Fibroblast of lung (primary cell): Measurements from ENCODE around the gene POLK. TPM values are rescaled to one million over a fixed set of nuclear protein-coding genes. Genes with fewer than 3 reads are reported as not detected.

Experiments used
- DNase-seq, 2 donors: peaks; one replicate each; pipeline versions ENCODE4 v3.0.0 to v3.0.0-alpha.2; 2010; ENCODE audit warnings: low read depth in 2 of 2
- H2AFZ ChIP-seq: 2 replicates; pipeline ENCODE4 v1.5.1; 2012; ENCODE audit warnings: low read length, control low read depth, inconsistent platforms
- H3K27ac ChIP-seq: 2 replicates; pipeline ENCODE4 v1.5.1; 2011; ENCODE audit warnings: low read length, control low read depth; ENCODE audit not compliant: insufficient read depth
- H3K27me3 ChIP-seq: 2 replicates; pipeline ENCODE4 v1.5.1; 2011; ENCODE audit warnings: mild to moderate bottlenecking, low read length; ENCODE audit not compliant: control insufficient read depth, insufficient read depth
- H3K36me3 ChIP-seq: 2 replicates; pipeline ENCODE4 v1.5.1; 2011; ENCODE audit warnings: low read length; ENCODE audit not compliant: control insufficient read depth, insufficient read depth
- H3K4me1 ChIP-seq: 2 replicates; pipeline ENCODE4 v1.5.1; 2011; ENCODE audit warnings: low read length; ENCODE audit not compliant: control insufficient read depth, insufficient read depth; ENCODE audit errors: extremely low read depth
- H3K4me2 ChIP-seq: 2 replicates; pipeline ENCODE4 v1.5.1; 2011; ENCODE audit warnings: low read length, control low read depth; ENCODE audit not compliant: insufficient read depth; ENCODE audit errors: extremely low read depth
- H3K4me3 ChIP-seq, 4 experiments: fragments of 200-600 bp in 1 of 4; sonication (generic) in 1 of 4; replicated peaks in 1 of 4; 2 replicates each; pipeline ENCODE4 v1.5.1; 2011 to 2016; ENCODE audit warnings: low read length in 4 of 4, low read depth in 3 of 4, mild to moderate bottlenecking in 3 of 4, control low read depth in 2 of 4, inconsistent platforms in 1 of 4, mixed read lengths in 1 of 4; ENCODE audit not compliant: insufficient read depth in 1 of 4; ENCODE audit errors: control extremely low read depth in 1 of 4
- H3K79me2 ChIP-seq: 2 replicates; pipeline ENCODE4 v1.5.1; 2012; ENCODE audit warnings: mild to moderate bottlenecking, low read length, inconsistent platforms; ENCODE audit not compliant: control insufficient read depth, insufficient read depth
- H3K9ac ChIP-seq: 2 replicates; pipeline ENCODE4 v1.5.1; 2011; ENCODE audit warnings: mild to moderate bottlenecking, low read length, control low read depth; ENCODE audit not compliant: insufficient read depth
- H3K9me3 ChIP-seq: 2 replicates; pipeline ENCODE4 v1.5.1; 2012; ENCODE audit warnings: low read depth, low read length; ENCODE audit not compliant: control insufficient read depth, insufficient read depth
- H4K20me1 ChIP-seq: 2 replicates; pipeline ENCODE4 v1.5.1; 2011; ENCODE audit warnings: low read length; ENCODE audit not compliant: control insufficient read depth, insufficient read depth; ENCODE audit errors: extremely low read depth
- CTCF ChIP-seq, 2 donors: IDR thresholded peaks in 1 of 2; conservative IDR thresholded peaks in 1 of 2; 1 replicate in 1 of 2; 2 replicates in 1 of 2; pipeline ENCODE4 v1.5.1; 2011 to 2012; ENCODE audit warnings: low read length in 2 of 2, control low read depth in 1 of 2, inconsistent platforms in 1 of 2, low read depth in 1 of 2, mild to moderate bottlenecking in 1 of 2
- EZH2 ChIP-seq: IDR thresholded peaks from 2 replicates; pipeline ENCODE4 v1.5.1; 2012; ENCODE audit warnings: low read length, control low read depth, mild to moderate bottlenecking; ENCODE audit errors: missing control alignments
- polyA plus RNA-seq, 2 donors: library from polyadenylated mRNA; depleted of rRNA in 1 of 2; stranded (reverse) in 1 of 2; unstranded in 1 of 2; fragments of >200 nt; gene quantifications; 2 replicates each; pipeline ENCODE4 v1.2.1, GENCODE V29; 2011 to 2012; ENCODE audit warnings: missing spikeins in 1 of 2
- total RNA-seq: library from RNA; depleted of rRNA; stranded (reverse); fragments of >200 nt; gene quantifications from 2 replicates; pipeline ENCODE4 v1.2.1, GENCODE V29; 2014

Gene POLK
- total and polyA plus RNA-seq, 2 donors (not counting 1 experiment from before 2014, with no cell fraction given), result 32.0 to 44.9 TPM

DNA sequence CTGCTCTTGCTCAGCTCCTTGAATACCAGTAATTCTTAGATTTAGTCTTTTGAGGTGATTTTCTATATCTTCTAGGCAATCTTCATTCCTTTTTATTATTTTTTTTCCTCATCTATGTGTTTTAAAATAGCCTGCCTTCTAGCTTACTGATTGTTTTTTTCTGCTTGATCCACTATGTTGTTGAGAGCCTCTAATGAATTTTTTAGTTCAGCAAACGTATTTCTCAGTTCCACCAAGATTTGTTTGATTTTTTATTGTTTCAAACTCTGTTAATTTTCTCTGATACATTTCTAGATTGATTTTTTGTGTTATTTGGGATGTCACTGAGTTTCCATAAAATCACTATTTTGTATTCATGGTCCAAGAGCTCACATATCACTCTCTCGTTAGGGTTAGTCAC lies 9.5 kb downstream of the POLK start:
- Histone ChIP-seq H3K9me3 (no peaks in the 10 kb centered on the region), H3K79me2 (peaks cover 82% of the 10 kb centered on the region), H2AFZ (no peak overlapping the region), H3K4me3 (no peak overlapping the region), H3K9ac (no peak overlapping the region), H3K4me1 (peaks cover 2% of the 10 kb centered on the region), H3K36me3 (no peaks in the 10 kb centered on the region), H4K20me1 (no peaks in the 10 kb centered on the region), H3K27ac (no peak overlapping the region), H3K4me2 (no peak overlapping the region), H3K27me3 (no peaks in the 10 kb centered on the region)
- no peak for TF ChIP-seq EZH2
- TF ChIP-seq CTCF (conservative IDR thresholded peaks at IDR 0.05 in 1 of 2, IDR thresholded peaks at IDR 0.05 in 1 of 2; ENCODE audit: low read depth in 1 of 2, low read length in 2 of 2), result no peak
- no peak for DNase-seq

GRCh38 chr5:75522025-75522424 lies 10.3 kb downstream of the POLK start:
- H3K36me3 ChIP-seq, result no peaks in the 10 kb centered on the region
- H4K20me1 ChIP-seq, result no peaks in the 10 kb centered on the region
- no peak overlapping the region for H3K9ac ChIP-seq
- TF ChIP-seq EZH2 (no peak), CTCF (conservative IDR thresholded peaks at IDR 0.05 in 1 of 2, IDR thresholded peaks at IDR 0.05 in 1 of 2; ENCODE audit: low read depth in 1 of 2, low read length in 2 of 2) (no peak)
- no peak overlapping the region for H3K4me3 ChIP-seq
- H3K79me2 ChIP-seq, result peaks cover 78% of the 10 kb centered on the region
- peaks cover 2% of the 10 kb centered on the region for H3K4me1 ChIP-seq
- no peak overlapping the region for H3K27ac ChIP-seq
- H2AFZ ChIP-seq, result no peak overlapping the region
- peak in 1 of 2 donors; percentile 64 for DNase-seq
- no peaks in the 10 kb centered on the region for H3K27me3 ChIP-seq
- no peak overlapping the region for H3K4me2 ChIP-seq
- no peaks in the 10 kb centered on the region for H3K9me3 ChIP-seq

DNA sequence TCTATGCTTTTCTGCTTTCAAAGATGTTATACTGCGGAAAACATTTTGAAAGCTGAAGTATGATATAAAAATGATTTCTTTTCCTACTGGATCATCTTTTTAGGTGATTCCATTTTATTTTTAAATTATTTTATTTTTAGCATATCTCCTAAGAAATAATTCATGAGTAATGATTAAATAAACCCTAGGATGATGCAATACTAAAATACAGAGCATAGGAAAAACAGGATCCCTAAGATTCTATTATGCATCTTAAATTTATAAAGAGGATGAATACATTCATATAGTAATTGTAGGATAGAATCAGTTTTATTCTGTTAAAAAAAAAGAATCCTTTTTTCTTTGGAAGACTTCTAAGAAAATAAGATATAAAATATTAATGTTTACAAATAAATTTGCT lies 10.9 kb downstream of the POLK start:
- Histone ChIP-seq H3K27ac (no peak overlapping the region), H3K4me2 (no peak overlapping the region), H2AFZ (no peak overlapping the region), H3K79me2 (peaks cover 76% of the 10 kb centered on the region), H4K20me1 (no peaks in the 10 kb centered on the region), H3K4me1 (peaks cover 2% of the 10 kb centered on the region), H3K9ac (no peak overlapping the region), H3K9me3 (no peaks in the 10 kb centered on the region), H3K4me3 (no peak overlapping the region), H3K36me3 (no peaks in the 10 kb centered on the region), H3K27me3 (no peaks in the 10 kb centered on the region)
- TF ChIP-seq CTCF (conservative IDR thresholded peaks at IDR 0.05 in 1 of 2, IDR thresholded peaks at IDR 0.05 in 1 of 2; ENCODE audit: low read depth in 1 of 2, low read length in 2 of 2), result no peak
- TF ChIP-seq EZH2, result no peak
- peak in 1 of 2 donors; percentile 31 for DNase-seq
